WTC11 (cell line): ENCODE data around the gene KLHL35.

Experiments
- CBFB ChIP-seq: sonication (generic); formaldehyde crosslinking; IDR thresholded peaks from 2 replicates; pipeline ENCODE4 v1.8.1; 2022; ENCODE audit warnings: mild to moderate bottlenecking, low read depth, missing genetic modification reagents
- HMGA2 ChIP-seq: fragments of 250-450 bp; sonication (Bioruptor Pico); IDR thresholded peaks from 2 replicates; pipeline ENCODE4 v1.4.0; 2021; ENCODE audit warnings: mild to moderate bottlenecking, moderate library complexity
- TF ChIP-seq, protein P1 (sequence below): fragments of 200-600 bp; IDR thresholded peaks from 2 replicates; pipeline ENCODE4 v1.8.0; 2022; ENCODE audit warnings: antibody characterized with exemption

DNA sequence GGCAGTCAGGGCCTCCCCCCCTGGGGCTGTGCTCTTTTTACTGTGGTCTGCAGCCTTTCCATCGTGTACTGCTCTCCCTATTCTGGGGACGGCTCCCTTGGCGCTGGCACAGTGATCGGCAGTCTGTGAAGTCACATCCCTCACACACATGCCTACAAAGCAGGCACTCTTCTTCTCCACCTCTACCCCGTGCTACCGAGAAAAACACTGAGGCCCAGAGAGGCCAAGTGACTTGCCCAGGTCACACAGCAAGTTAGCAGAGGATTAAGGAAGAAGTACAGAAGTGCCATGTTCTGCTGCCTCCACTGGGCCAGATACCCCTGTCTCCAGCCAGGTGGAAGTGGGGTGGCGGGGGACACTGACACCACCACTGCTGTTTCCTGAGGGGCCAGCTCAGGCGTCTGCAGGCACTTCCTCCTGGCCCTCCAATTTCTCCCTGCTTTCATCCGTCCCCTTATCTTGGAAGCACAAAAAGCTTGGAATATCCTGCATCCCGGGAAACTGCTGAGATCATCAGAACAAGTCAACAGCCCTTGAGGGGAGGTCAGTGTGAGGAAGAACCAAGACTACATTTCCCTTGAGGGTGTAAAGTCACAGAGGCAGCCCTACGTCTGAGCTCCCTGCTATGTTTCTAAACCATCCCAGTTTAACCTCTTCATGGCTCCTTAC is 30.2 kb upstream of the KLHL35 start:
- TF ChIP-seq, protein P1, sequence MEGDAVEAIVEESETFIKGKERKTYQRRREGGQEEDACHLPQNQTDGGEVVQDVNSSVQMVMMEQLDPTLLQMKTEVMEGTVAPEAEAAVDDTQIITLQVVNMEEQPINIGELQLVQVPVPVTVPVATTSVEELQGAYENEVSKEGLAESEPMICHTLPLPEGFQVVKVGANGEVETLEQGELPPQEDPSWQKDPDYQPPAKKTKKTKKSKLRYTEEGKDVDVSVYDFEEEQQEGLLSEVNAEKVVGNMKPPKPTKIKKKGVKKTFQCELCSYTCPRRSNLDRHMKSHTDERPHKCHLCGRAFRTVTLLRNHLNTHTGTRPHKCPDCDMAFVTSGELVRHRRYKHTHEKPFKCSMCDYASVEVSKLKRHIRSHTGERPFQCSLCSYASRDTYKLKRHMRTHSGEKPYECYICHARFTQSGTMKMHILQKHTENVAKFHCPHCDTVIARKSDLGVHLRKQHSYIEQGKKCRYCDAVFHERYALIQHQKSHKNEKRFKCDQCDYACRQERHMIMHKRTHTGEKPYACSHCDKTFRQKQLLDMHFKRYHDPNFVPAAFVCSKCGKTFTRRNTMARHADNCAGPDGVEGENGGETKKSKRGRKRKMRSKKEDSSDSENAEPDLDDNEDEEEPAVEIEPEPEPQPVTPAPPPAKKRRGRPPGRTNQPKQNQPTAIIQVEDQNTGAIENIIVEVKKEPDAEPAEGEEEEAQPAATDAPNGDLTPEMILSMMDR: no peak
- TF ChIP-seq CBFB: no peak
- TF ChIP-seq HMGA2 (CRISPR knock-in tag): no peak
